Measurements from ENCODE around the gene GATB.

GRCh38 chr4:151670843-151671242 lies 90.0 kb downstream of the GATB start:
- TF ChIP-seq CTCF (IDR thresholded peaks at IDR 0.05; ENCODE audit: poor library complexity) (no peak), EZH2 (IDR thresholded peaks at IDR 0.05; ENCODE audit: borderline replicate concordance) (no peak), EZH2phosphoT487 (IDR thresholded peaks at IDR 0.05; ENCODE audit: low read depth, severe bottlenecking, unreplicated experiment) (no peak)

All from hepatocyte (in vitro differentiated cells).